ENCODE measurements around the gene CELSR1. TPM values are rescaled to one million over a fixed set of nuclear protein-coding genes. Genes with fewer than 3 reads are reported as not detected.

The CELSR1 gene
- total RNA-seq, 1 donor = 1.1 TPM

GRCh38 chr22:46542011-46542985 is 4.9 kb upstream of the CELSR1 start:
- peak; percentile 96 for TF ChIP-seq CTCF (IDR thresholded peaks at IDR 0.05; ENCODE audit: insufficient read depth, low read length)
- DNase-seq (ENCODE audit: low read depth) = peak; percentile 62

GRCh38 chr22:46541536-46541935 is 4.1 kb upstream of the CELSR1 start:
- DNase-seq (ENCODE audit: low read depth) = no peak
- no peak overlapping the region for H3K4me3 ChIP-seq (ENCODE audit: low read depth, low read length)
- no peak for TF ChIP-seq CTCF (IDR thresholded peaks at IDR 0.05; ENCODE audit: insufficient read depth, low read length)

More at GRCh38 chr22:46542011-46542985, 4.9 kb upstream of the CELSR1 start:
- H3K4me3 ChIP-seq (ENCODE audit: low read depth, low read length) = no peak overlapping the region

- no peak for DNase-seq (ENCODE audit: low read depth)
- H3K4me3 ChIP-seq (ENCODE audit: low read depth, low read length) = no peak overlapping the region
- TF ChIP-seq CTCF (IDR thresholded peaks at IDR 0.05; ENCODE audit: insufficient read depth, low read length) = no peak
These were observed 3.5 kb upstream of the CELSR1 start for GRCh38 chr22:46540874-46541273.

GRCh38 chr22:46539169-46539568 is 1.7 kb upstream of the CELSR1 start:
- no peak for TF ChIP-seq CTCF (IDR thresholded peaks at IDR 0.05; ENCODE audit: insufficient read depth, low read length)
- DNase-seq (ENCODE audit: low read depth) = no peak
- H3K4me3 ChIP-seq (ENCODE audit: low read depth, low read length) = peak overlapping the region; percentile 53

- peak overlapping the region; percentile 53 for H3K4me3 ChIP-seq (ENCODE audit: low read depth, low read length)
- no peak for TF ChIP-seq CTCF (IDR thresholded peaks at IDR 0.05; ENCODE audit: insufficient read depth, low read length)
- DNase-seq (ENCODE audit: low read depth) = peak; percentile 55
These were observed 1.4 kb upstream of the CELSR1 start for GRCh38 chr22:46538814-46539160.

GRCh38 chr22:46537946-46538813 is 760 bp upstream of the CELSR1 start:
- peak overlapping the region; percentile 53 for H3K4me3 ChIP-seq (ENCODE audit: low read depth, low read length)
- TF ChIP-seq CTCF (IDR thresholded peaks at IDR 0.05; ENCODE audit: insufficient read depth, low read length) = peak; percentile 35
- peak; percentile 52 for DNase-seq (ENCODE audit: low read depth)
